Gastroesophageal sphincter (tissue), 3 donors: Measurements from ENCODE around the gene RNASE8.

Experiments
- EP300 ChIP-seq: sonication (generic); formaldehyde crosslinking; IDR thresholded peaks from one replicate; pipeline ENCODE4 v1.6.1; 2017; ENCODE audit warnings: antibody characterized with exemption, mild to moderate bottlenecking
- POLR2A ChIP-seq, 2 donors: fragments of 450-650 bp; IDR thresholded peaks; one replicate each; pipeline ENCODE4 v1.6.1; 2017; ENCODE audit warnings: antibody characterized with exemption in 2 of 2, mild to moderate bottlenecking in 2 of 2, moderate library complexity in 1 of 2
- TF ChIP-seq, protein P1 (sequence below), 4 experiments: fragments of 200-600 bp in 2 of 4; fragments of 450-650 bp in 2 of 4; sonication (generic) in 1 of 4; IDR thresholded peaks; one replicate each; pipeline ENCODE4 v1.5.1; 2017 to 2019; ENCODE audit warnings: antibody characterized with exemption in 4 of 4, mild to moderate bottlenecking in 2 of 4, moderate library complexity in 2 of 4

DNA sequence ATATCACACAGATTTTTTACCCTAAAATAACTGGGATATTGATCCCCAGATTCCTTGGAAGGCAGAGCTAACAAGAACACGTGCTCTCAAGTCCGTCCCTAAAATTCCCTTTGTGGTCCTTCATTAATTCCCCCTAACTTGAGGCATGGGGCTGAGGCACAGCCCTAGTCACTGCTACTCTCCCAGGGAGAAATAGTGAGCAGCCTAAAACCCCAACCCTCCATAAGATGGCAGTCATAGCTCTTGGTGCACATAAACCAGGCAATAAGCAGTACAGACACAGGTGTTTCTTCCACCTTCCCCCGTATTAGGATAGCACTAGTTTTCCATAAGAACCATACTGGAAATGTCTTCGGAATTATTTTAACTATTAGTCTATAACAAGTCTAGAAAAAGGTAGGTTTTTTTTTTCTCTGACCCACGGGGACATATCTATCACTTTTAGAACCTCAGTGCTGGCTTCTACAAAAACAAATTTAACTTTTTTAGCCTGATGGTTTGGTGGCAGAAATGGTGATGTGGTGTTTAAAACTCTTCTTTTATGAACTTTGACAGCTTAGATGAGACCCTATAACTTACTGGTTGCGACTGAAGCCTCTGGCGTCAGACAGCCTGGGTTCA is 9.4 kb downstream of the RNASE8 start:
- no peak for TF ChIP-seq EP300
- TF ChIP-seq POLR2A (IDR thresholded peaks at IDR 0.05) = no peak
- TF ChIP-seq, protein P1, sequence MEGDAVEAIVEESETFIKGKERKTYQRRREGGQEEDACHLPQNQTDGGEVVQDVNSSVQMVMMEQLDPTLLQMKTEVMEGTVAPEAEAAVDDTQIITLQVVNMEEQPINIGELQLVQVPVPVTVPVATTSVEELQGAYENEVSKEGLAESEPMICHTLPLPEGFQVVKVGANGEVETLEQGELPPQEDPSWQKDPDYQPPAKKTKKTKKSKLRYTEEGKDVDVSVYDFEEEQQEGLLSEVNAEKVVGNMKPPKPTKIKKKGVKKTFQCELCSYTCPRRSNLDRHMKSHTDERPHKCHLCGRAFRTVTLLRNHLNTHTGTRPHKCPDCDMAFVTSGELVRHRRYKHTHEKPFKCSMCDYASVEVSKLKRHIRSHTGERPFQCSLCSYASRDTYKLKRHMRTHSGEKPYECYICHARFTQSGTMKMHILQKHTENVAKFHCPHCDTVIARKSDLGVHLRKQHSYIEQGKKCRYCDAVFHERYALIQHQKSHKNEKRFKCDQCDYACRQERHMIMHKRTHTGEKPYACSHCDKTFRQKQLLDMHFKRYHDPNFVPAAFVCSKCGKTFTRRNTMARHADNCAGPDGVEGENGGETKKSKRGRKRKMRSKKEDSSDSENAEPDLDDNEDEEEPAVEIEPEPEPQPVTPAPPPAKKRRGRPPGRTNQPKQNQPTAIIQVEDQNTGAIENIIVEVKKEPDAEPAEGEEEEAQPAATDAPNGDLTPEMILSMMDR (IDR thresholded peaks at IDR 0.05) = no peak
